Measurements from ENCODE around the gene PIP4K2A.

DNA sequence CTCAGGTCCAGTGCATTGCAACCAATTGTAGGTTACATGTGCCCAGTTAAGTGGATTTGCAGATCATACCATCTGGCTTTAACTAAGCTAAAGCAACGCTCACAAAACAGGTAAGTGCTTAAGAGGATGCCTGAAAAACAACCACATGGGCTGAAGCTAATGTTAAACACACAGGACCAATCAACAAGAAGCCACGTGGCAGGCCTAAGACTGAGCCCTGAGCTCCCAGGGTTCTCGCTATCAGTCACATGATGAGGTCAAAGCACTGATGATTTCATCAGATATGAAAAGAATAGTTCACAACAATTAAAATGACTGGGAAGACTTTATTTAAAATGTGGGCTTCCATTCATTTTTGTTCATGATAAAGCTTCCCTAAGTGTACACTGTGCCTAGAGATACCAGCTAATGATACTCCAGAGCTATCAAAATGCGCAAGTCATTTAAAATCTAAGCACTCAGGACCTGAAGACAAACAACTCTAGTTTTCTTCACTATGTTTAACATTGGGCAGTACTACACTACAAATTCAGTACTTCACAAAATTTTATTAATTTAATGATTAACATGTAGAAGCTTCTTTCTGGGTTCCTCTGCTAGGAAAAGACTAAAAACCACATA is 90.6 kb downstream of the PIP4K2A start:
- TF ChIP-seq POLR2A (IDR thresholded peaks at IDR 0.05) = no peak
- TF ChIP-seq, protein P1, sequence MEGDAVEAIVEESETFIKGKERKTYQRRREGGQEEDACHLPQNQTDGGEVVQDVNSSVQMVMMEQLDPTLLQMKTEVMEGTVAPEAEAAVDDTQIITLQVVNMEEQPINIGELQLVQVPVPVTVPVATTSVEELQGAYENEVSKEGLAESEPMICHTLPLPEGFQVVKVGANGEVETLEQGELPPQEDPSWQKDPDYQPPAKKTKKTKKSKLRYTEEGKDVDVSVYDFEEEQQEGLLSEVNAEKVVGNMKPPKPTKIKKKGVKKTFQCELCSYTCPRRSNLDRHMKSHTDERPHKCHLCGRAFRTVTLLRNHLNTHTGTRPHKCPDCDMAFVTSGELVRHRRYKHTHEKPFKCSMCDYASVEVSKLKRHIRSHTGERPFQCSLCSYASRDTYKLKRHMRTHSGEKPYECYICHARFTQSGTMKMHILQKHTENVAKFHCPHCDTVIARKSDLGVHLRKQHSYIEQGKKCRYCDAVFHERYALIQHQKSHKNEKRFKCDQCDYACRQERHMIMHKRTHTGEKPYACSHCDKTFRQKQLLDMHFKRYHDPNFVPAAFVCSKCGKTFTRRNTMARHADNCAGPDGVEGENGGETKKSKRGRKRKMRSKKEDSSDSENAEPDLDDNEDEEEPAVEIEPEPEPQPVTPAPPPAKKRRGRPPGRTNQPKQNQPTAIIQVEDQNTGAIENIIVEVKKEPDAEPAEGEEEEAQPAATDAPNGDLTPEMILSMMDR (IDR thresholded peaks at IDR 0.05) = no peak
- no peak for TF ChIP-seq POLR2AphosphoS5 (IDR thresholded peaks at IDR 0.05)

Measured in breast epithelium (tissue), 3 donors.